ENCODE results near the gene FEM1A.

DNA sequence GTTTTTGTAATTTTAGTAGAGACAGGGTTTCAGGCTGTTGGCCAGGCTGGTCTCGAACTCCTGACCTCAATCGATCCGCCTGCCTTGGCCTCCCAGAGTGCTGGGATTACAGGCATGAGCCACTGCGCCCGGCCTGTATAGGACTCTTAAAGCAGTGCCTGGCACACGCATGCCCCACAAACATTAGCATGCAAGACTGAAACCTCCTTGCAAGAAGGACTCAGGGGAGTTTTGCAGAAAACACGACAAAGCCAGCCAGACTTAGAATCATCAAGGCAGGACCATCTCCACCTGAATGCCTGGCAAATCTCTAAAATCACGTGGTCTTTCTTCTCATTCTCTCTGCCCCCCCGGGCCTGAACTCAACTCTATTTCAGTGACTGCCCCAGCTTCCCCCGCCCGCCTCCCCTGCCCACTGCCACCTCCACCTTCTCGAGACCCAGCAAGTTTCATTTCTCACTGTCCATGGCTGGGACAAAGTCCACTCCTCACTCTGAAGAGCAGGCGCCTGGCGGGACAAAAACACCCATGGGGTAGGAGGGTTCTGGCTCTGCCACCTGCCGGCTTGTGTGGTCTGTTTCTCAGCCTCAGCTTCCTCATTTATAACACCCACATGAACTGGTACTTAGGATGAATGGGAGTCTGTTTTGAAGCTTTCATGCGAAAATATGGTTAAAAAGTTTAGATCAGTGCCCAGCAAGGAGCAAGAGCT, 37.6 kb downstream of the FEM1A start:
- TF ChIP-seq, protein P1, sequence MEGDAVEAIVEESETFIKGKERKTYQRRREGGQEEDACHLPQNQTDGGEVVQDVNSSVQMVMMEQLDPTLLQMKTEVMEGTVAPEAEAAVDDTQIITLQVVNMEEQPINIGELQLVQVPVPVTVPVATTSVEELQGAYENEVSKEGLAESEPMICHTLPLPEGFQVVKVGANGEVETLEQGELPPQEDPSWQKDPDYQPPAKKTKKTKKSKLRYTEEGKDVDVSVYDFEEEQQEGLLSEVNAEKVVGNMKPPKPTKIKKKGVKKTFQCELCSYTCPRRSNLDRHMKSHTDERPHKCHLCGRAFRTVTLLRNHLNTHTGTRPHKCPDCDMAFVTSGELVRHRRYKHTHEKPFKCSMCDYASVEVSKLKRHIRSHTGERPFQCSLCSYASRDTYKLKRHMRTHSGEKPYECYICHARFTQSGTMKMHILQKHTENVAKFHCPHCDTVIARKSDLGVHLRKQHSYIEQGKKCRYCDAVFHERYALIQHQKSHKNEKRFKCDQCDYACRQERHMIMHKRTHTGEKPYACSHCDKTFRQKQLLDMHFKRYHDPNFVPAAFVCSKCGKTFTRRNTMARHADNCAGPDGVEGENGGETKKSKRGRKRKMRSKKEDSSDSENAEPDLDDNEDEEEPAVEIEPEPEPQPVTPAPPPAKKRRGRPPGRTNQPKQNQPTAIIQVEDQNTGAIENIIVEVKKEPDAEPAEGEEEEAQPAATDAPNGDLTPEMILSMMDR (IDR thresholded peaks at IDR 0.05), result peak in 5 of 7 experiments; percentile 11 to 46 (median 36)
- TF ChIP-seq POLR2A (IDR thresholded peaks at IDR 0.05), result no peak

All from body of pancreas (tissue), 4 donors.